HCT116 (cell line): ENCODE measurements around the gene GLIPR1. TPM values are rescaled to one million over a fixed set of nuclear protein-coding genes. Genes with fewer than 3 reads are reported as not detected.

ENCODE experiments used
- ATAC-seq: fragments of 200-7000 bp; cut with Tn5 transposase; 2 replicates; pipeline ENCODE4 v1.9.1; 2020; ENCODE audit warnings: mild to moderate bottlenecking, moderate library complexity
- BruUV-seq: library from RNA; stranded (reverse); fragments of 400-500 nt; replicated peaks from 2 replicates; lab custom pipeline; 2021; lab: Mats Ljungman, UMichigan
- CTCF ChIA-PET: fragments of 300-600 bp; sonication (Branson Sonifier 250); formaldehyde crosslinking; loops from one replicate; lab custom pipeline; 2021; ENCODE audit warnings: antibody characterized with exemption; lab: Charles Lee
- POLR2A ChIA-PET: fragments of 300-600, 350-600 bp; sonication (Branson Sonifier 250); formaldehyde crosslinking; loops from one replicate; lab custom pipeline; 2021; ENCODE audit warnings: antibody characterized with exemption; lab: Charles Lee
- RAD21 ChIA-PET, 2 experiments: fragments of 300-600 bp; sonication (Branson Sonifier 250); formaldehyde crosslinking; loops; one replicate each; lab custom pipeline; 2023; ENCODE audit warnings: low total read pairs in 2 of 2; ENCODE audit not compliant: uncharacterized antibody in 2 of 2, unreplicated experiment in 2 of 2, low non-redundant PET in 1 of 2; lab: Charles Lee
- DNase-seq: peaks from one replicate; pipeline ENCODE4 v3.0.0-alpha.2; 2010; ENCODE audit warnings: low read depth, low spot score
- H2AFZ ChIP-seq: fragments of 200-600 bp; shearing (Covaris generic), sonication (generic); 2 replicates; pipeline ENCODE4 v1.6.1; 2017; ENCODE audit warnings: low read depth, mixed run types, mixed read lengths, antibody characterized with exemption, low read length; ENCODE audit not compliant: poor library complexity, severe bottlenecking
- H3K27ac ChIP-seq: 2 replicates; pipeline ENCODE4 v1.5.1; 2012; ENCODE audit warnings: low read depth, low read length
- H3K27me3 ChIP-seq: fragments of 200-600 bp; sonication (generic); 2 replicates; pipeline ENCODE4 v1.6.1; 2016; ENCODE audit warnings: mixed run types, low read length, mixed read lengths; ENCODE audit not compliant: insufficient read depth
- H3K36me3 ChIP-seq, 2 experiments: fragments of 200-500 bp in 1 of 2; fragments of 200-600 bp in 1 of 2; sonication (Bioruptor generic) in 1 of 2; sonication (generic) in 1 of 2; 2 replicates each; pipeline versions ENCODE4 v1.5.1 to v1.6.1; 2014 to 2016; ENCODE audit warnings: low read length in 2 of 2, inconsistent platforms in 1 of 2, mixed read lengths in 1 of 2, mixed run types in 1 of 2; ENCODE audit not compliant: insufficient read depth in 2 of 2, control insufficient read depth in 1 of 2
- H3K4me1 ChIP-seq, 2 experiments: fragments of 200-600 bp in 1 of 2; sonication (generic) in 1 of 2; 2 replicates each; pipeline versions ENCODE4 v1.5.1 to v1.6.1; 2012 to 2017; ENCODE audit warnings: low read length in 2 of 2, inconsistent platforms in 1 of 2, mild to moderate bottlenecking in 1 of 2, mixed read lengths in 1 of 2, mixed run types in 1 of 2, moderate library complexity in 1 of 2; ENCODE audit not compliant: insufficient read depth in 2 of 2, control insufficient read depth in 1 of 2
- H3K4me2 ChIP-seq: fragments of 200-600 bp; sonication (generic); 2 replicates; pipeline ENCODE4 v1.6.1; 2017; ENCODE audit warnings: mixed run types, low read length, mixed read lengths
- H3K4me3 ChIP-seq, 2 experiments: fragments of 200-600 bp in 1 of 2; sonication (generic) in 1 of 2; replicated peaks in 1 of 2; 2 replicates each; pipeline ENCODE4 v1.5.1; 2011 to 2016; ENCODE audit warnings: low read length in 2 of 2, control low read depth in 1 of 2, low read depth in 1 of 2, mild to moderate bottlenecking in 1 of 2, mixed read lengths in 1 of 2, mixed run types in 1 of 2
- H3K79me2 ChIP-seq: fragments of 200-600 bp; sonication (generic); 2 replicates; pipeline ENCODE4 v1.6.1; 2017; ENCODE audit warnings: mild to moderate bottlenecking, mixed run types, low read length, moderate library complexity, mixed read lengths; ENCODE audit not compliant: insufficient read depth
- H3K9ac ChIP-seq: fragments of 200-600 bp; sonication (generic); 2 replicates; pipeline ENCODE4 v1.6.1; 2016; ENCODE audit warnings: low read length, mixed read lengths
- H3K9me2 ChIP-seq: fragments of 200-600 bp; sonication (generic), shearing (Covaris generic); 2 replicates; pipeline ENCODE4 v1.6.1; 2017; ENCODE audit warnings: mixed run types, mild to moderate bottlenecking, moderate library complexity; ENCODE audit not compliant: insufficient read depth
- H3K9me3 ChIP-seq, 2 experiments: fragments of 200-500 bp in 1 of 2; fragments of 200-600 bp in 1 of 2; sonication (Bioruptor generic) in 1 of 2; sonication (generic) in 1 of 2; 2 replicates each; pipeline ENCODE4 v1.6.1; 2014 to 2017; ENCODE audit warnings: low read length in 2 of 2, mixed read lengths in 2 of 2, inconsistent platforms in 1 of 2, low read depth in 1 of 2, mild to moderate bottlenecking in 1 of 2, mixed run types in 1 of 2, moderate library complexity in 1 of 2; ENCODE audit not compliant: control insufficient read depth in 1 of 2, insufficient read depth in 1 of 2
- H4K20me1 ChIP-seq: fragments of 200-600 bp; sonication (generic), shearing (Covaris generic); 2 replicates; pipeline ENCODE4 v1.6.1; 2017; ENCODE audit warnings: mixed run types, mild to moderate bottlenecking, moderate library complexity; ENCODE audit not compliant: insufficient read depth
- CBX3 ChIP-seq: IDR thresholded peaks from 2 replicates; pipeline ENCODE4 v1.6.1; 2012; ENCODE audit warnings: low read depth
- CTCF ChIP-seq, 3 experiments: fragments of 200-600 bp in 1 of 3; sonication (generic) in 1 of 3; IDR thresholded peaks in 2 of 3; conservative IDR thresholded peaks in 1 of 3; 2 replicates each; pipeline ENCODE4 v1.5.1; 2012 to 2017; ENCODE audit warnings: low read depth in 2 of 3, low read length in 2 of 3, antibody characterized with exemption in 1 of 3, borderline replicate concordance in 1 of 3, control low read depth in 1 of 3, mild to moderate bottlenecking in 1 of 3, mixed read lengths in 1 of 3, mixed run types in 1 of 3, moderate library complexity in 1 of 3; ENCODE audit not compliant: insufficient read depth in 1 of 3
- REST ChIP-seq: IDR thresholded peaks from 2 replicates; pipeline ENCODE4 v1.6.1; 2012; ENCODE audit warnings: low read depth
- intact Hi-C: fragments of 100-400 bp; cut with micrococcal nuclease; formaldehyde crosslinking; loops from 2 replicates; pipeline ENCODE4 v1.10.0; 2022
- total RNA-seq: library from RNA; stranded (reverse); gene quantifications from one replicate; pipeline ENCODE4 v1.2.1, GENCODE V29; 2021; ENCODE audit not compliant: unreplicated experiment

The GLIPR1 gene
- total RNA-seq, 1 experiment from 2014 or later = 0.39 TPM

- POLR2A ChIA-PET = no interaction called here
These were observed 23.4 kb upstream of the GLIPR1 start for GRCh38 chr12:75457191-75457590.

More at GRCh38 chr12:75457191-75457590, 23.4 kb upstream of the GLIPR1 start:
- no peaks in the 10 kb centered on the region for H3K4me1 ChIP-seq
- no peak overlapping the region for H3K4me2 ChIP-seq
- no peak overlapping the region for H3K4me3 ChIP-seq
- H3K9me2 ChIP-seq = no peaks in the 10 kb centered on the region
- H3K27me3 ChIP-seq = no peaks in the 10 kb centered on the region
- H3K9me3 ChIP-seq = peaks cover 0 to 3% of the 10 kb centered on the region in 2 experiments; a peak in 1 of 4 replicates
- no peaks in the 10 kb centered on the region for H4K20me1 ChIP-seq
- ATAC-seq (no peak), DNase-seq (no peak)
- CTCF ChIA-PET = no interaction called here
- TF ChIP-seq REST = no peak
- TF ChIP-seq CTCF (IDR thresholded peaks at IDR 0.05 in 2 of 3, conservative IDR thresholded peaks at IDR 0.05 in 1 of 3; ENCODE audit: borderline replicate concordance in 1 of 3, insufficient read depth in 1 of 3, low read depth in 2 of 3, low read length in 2 of 3) = no peak
- TF ChIP-seq CBX3 = no peak
- RAD21 ChIA-PET = no interaction called here
- no TSS peak for BruUV-seq
- H3K79me2 ChIP-seq = no peaks in the 10 kb centered on the region
- H3K27ac ChIP-seq = no peak overlapping the region
- H3K9ac ChIP-seq = no peak overlapping the region
- intact Hi-C loops = no loop called here
- H2AFZ ChIP-seq = no peak overlapping the region
- H3K36me3 ChIP-seq = no peaks in the 10 kb centered on the region
